NCI-H446 treated with DMSO at 0.1 percent for 48 hours (cell line): Measurements from ENCODE around the gene PSMC5.
"Not testable (repeated sequence)": the region's sequence is repeated elsewhere in the genome, so short reads cannot be mapped to it uniquely, and the experiment has no call there.

Experiments used
- DNase-seq: peaks from one replicate; lab custom pipeline; 2025; lab: John Stamatoyannopoulos, UW

The PSMC5 gene

DNA sequence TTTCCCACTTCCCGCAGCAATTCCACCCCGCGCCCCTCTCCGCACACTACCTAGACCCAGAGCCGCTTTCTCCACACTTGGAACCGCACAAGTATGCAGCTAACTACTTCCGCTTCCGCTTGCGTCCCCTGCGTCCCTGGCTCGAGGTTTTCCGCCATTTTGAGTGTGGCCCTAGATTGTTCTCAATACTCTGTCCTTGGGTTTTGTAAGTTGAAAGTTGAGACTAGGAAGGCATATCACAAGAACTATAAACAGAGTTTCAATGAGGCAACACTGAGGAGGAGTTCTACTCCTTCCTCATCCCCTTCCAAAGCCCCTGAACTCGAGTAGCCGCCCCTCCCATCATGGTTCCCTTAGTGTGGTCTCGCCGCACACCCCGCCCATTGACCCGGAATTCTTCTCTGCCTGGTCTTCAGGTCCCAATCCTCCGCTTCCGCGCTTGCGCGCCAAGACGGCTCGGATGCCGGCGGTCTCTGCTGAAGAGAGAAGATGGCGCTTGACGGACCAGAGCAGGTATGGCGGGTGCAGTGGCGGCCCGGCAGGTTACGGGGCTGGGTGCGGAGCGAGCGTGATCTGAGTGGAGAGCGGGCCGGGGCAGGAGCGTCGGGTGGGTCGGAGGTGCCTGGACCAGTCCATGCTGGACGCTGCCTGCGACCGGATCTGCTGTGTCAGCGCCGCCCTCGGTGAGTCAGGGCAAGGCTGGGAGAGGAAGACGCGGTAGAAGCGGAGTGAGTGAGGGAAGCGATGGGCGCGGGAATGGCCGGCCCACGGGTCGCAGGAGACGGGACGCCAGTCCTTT is at the start of gene PSMC5, which contains the start of gene FTSJ3:
TSS of gene PSMC5 (plus strand) at position 430 of the 799 bp plus-strand sequence. CDS start at position 490, 60 bp downstream.
TSS of gene FTSJ3 (minus strand) at position 662 of the 799 bp plus-strand sequence. CDS start 761 bp downstream, outside the sequence.
- DNase-seq: peak; percentile 81

DNA sequence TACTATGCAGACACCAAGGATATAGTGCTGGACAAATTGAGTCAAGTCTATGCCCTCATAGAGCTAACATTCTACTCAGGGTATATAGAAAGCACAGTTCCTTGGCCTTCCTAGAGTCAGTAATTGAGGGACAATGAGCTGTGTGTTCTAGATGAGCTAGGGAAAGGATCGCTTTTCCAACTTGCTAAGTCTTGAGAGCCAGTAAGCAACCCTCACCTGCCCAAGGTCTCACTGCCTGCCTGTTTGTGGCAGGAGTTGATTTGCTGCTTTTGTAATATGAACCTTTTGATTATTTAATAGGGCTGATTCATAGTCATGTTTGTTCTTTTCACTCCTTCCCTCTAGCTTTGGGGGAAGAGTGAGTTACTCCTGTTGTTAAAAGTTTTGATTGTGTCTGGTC is 46.7 kb upstream of the PSMC5 start:
- DNase-seq: no peak

DNA sequence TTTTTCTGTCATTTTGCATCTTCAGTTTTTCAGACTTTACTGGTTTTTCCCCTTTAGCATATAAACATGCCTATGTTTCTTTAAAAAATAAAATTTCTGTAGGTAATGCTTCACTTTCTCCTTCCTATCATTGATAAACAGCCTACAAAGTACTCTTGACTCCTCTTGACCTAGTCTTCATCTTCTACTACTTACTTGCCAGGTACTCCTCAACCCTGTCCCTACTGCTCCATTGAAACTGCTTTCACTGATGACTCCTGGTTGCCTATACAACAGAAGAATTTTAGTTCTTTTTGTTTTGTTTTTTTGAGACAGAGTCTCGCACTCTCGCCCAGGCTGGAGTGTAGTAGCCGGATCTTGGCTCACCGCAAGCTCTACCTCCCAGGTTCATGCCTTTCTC is 46.3 kb upstream of the PSMC5 start:
- no peak for DNase-seq

DNA sequence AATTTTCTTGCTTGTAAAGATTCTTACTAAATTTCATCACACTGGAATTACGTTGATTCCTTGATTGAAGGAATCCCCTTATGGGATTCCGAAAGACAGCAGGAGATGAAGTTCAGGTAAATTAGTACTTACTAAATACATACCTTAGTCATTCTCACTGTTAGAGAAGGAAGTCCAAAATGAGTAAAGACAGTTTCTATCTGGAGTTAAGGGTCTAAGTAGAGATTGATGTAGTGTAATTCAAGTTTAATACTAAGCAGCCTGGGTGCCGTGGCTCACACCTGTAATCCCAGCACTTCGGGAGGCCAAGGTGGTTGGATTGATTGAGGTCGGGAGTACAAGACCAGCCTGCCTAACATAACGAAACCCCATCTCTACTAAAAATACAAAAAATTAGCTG is 43.7 kb upstream of the PSMC5 start:
- DNase-seq: no peak

DNA sequence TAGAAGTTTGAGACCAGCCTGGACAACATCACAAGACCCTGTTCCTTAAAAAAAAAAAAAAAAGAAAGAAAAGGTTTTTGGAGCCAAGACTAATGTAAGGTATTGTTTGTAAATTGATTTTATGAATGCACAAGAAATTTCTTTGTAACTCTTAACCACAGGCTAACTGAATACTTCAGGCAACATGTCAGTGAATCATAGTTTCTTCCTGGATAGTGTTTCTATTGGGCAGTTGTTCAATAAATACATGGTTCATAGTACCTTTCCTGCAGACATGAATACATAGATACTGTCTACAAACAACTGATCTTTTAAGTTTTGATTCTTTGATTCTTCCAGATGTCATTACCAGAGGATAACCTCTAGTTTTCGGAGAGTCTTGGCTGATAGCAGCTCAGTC is 41.7 kb upstream of the PSMC5 start:
- DNase-seq: no peak

DNA sequence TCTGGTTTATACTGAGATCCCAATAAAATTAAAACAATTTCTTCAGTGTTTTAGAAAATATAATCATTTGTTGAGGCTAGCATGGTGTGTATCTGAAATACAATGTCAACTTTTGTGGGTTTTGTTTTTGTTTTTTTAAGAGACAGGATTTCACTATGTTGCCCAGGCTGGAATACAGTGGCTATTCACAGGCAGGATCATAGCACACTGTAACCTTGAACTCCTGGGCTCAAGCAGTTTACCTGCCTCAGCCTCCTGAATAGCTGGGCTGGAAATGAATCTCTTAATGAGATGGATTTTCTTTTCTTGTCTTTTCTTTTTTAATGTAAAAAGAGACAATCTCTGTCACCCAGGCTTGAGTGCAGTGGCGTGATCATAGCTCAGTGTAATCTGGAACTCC is 41.1 kb upstream of the PSMC5 start:
- no peak for DNase-seq

DNA sequence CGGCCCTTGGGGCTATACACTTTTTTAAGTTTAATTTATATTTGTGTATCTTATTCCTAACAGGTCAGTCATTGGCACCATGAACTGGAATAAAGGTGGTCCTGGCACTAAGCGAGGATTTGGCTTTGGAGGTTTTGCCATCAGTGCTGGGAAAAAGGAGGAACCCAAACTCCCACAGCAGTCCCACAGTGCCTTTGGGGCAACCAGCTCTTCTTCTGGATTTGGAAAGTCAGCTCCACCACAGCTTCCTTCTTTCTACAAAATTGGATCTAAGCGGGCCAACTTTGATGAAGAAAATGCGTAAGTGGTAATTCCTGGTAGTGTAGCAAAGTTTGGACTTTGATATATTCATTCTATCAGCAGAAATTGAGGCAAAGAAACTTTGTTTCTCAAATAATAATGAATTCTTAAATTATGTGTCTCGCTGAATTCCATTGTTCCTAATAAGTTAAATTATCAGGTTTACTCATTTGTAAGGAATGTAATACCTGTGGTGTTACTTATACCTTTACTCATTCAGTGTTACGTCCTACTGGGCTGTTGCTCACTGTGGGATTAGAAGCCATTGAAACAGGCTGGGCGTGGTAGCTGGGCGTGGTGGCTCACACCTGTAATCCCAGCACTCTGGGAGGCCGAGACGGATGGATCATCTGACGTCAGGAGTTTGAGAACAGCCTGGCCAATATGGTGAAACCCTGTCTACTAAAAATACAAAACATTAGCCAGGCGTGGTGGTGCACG is 40.1 kb upstream of the PSMC5 start:
- DNase-seq: no peak

DNA sequence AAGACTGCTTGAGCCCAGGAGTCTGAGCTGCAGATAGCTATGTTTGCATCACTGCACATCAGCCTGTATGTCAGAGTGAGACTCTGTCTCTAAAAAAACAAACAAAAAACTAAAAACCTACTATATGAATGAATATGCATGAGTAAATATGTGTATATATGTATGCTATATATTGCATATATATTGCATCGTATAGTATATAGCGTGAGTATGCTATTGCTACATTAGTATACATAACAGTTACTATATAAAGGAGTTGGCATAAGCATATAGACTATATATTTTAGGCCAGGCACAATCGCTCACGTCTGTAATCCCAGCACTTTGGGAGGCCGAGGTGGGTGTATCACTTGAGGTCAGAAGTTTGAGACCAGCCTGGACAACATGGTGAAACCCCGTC is 37.2 kb upstream of the PSMC5 start:
- DNase-seq: no peak

DNA sequence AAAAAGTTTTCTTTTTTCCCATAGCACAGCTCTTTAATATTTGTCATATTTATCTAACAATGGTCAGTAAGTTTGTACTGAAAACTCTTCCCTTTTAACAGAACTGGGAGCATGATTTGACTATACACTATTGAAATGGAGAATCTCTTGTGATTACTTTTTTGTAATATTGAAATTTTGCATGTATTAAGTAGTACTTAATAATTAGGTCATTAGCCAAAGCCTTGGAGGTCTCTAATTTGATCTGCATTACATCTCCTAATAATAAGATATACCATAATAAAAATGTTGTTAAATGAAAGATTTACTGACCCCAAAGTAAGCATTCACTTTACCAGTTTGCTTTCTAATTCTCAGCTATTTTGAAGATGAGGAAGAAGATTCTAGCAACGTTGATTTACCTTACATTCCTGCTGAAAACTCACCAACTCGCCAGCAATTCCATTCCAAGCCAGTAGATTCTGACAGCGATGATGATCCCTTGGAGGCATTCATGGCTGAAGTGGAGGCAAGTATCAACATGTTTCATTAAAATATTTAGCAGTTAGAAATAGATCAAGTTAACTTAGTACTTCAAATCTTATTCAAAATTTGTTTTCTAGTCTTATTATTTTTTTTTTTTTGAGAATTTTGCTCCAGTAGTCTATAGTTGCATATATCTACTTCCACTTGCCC is 35.0 kb upstream of the PSMC5 start:
- DNase-seq: no peak

DNA sequence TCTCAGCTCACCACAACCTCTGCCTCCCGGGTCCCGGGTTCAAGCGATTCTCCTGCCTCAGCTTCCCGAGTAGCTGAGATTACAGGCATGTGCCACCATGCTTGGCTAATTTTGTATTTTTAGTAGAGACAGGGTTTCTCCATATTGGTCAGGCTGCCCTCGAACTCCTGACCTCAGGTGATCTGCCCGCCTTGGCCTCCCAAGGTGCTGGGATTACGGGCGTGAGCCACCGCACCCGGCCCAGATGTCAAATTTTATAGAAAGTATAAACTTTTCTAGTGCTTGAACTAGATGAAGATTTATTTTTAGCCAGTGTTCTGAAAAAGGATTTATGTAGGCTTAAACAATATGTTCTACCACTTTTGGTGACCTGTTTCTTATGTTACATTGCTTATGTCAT is 30.9 kb upstream of the PSMC5 start:
- DNase-seq: not testable (repeated sequence)

DNA sequence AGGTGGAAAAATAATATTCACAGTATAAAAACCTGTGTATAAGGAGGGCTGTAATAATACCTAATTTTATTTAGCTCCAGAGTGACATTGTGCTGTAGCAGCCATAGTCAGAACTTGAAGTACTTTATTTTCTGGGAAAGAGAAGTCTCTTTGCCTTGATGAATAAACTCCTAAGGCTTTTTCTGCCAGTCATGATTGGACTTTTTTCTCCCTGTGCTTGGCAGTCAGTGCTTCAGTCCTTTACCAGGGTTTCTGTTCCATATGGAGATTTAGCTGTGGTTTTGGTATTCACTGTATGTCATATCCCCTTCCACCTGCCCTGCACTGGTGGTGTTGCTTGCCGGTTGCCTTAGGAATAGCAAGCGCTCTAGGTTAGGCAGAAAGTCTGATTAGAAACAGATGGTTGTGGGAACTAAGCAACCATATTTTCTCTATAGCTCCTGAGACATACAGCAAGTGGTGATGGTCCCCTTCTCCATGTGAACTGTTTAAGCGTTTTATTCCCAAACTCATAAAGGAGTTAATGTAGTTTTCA is 28.6 kb upstream of the PSMC5 start:
- no peak for DNase-seq

DNA sequence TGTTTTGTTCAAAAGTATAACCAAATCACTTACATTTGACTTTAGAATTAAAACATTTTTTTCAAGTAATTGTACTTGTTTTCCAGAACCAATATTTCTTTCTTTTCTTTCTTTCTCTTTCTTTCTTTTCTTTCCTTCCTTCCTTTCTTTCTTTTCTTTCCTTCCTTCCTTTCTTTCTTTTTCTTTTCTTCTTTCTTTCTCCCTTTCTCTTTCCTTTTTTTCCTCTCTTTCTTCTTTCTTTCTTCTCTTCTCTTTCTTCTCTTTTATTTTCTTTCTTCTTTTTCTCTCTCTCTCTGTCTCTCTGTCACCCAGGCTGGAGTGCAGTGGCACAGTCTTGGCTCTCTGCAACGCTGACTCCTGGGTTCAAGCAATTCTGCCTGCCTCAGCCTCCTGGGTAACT is 26.4 kb upstream of the PSMC5 start:
- no peak for DNase-seq

DNA sequence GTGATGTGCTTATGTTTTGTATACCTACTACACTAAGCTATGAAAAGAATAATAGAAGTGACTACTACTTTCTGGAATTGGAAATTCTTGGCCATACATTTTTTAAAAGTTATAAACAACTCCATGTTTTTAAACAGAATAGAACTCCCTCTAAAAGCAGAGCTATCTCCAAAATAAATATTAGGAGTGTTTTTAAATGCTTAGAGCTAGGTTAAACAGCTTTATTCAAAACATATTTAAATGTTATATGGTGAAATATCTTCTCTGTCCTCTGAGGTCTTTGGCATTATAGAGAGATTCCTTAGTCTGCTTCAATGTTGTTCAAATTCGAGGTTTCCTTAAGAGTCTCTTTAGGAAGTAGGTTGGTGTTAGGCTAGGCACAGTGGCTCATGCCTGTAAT is 22.9 kb upstream of the PSMC5 start:
- DNase-seq: no peak

DNA sequence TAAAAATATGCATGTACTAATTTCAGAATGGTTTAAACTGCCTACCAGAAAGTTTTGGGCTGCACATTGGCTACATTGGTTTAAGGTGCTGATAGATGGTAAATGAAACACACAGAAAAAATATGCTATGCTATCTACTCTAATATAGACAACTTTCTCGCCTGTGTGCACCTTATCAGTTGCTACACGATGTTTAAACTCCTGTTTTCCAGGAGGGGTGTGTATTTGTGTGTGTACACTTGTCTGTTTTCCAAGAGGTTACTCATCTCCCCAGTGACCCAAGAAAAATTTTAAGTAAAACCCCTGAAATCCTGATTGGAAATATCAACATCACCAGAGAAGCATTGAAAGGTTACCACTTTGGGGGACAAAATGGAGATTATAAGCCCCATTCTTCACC is 21.6 kb upstream of the PSMC5 start:
- no peak for DNase-seq

DNA sequence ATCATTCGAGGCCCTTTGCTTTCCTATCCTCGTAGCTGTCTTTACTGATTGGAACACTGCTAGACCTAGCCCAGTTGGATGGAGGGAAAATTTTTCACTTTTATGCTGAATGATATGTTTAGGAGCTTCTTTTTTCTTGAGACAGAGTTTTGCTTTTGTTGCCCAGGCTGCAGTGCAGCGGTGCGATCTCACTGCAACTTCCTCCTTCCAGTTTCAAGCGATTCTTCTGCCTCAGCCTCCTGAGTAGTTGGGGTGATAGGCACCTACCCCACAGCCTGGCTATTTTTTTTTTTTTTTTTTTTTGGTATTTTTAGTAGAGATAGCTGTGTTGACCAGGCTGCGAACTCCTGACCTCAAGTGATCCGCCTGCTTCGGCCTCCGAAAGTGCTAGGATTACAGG is 17.3 kb upstream of the PSMC5 start:
- no peak for DNase-seq

DNA sequence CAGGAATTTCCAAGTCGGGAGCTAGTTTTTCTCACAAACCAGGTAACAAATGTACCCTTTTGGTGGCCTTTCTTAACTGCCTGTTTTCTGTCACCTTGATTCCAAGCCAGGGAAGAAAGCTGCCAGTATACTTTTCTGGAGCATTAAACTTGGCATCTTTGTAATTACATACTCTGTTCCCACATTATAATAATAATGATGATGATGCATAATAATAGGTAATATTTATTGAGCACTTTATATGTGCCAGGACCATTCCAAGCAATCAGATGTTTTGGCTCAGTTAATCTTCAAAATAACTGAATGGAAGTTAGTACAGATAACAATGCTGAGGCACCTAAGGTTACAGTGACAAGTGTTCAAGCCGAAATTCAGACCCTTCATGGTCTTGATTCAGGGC is 11.1 kb upstream of the PSMC5 start:
- no peak for DNase-seq

DNA sequence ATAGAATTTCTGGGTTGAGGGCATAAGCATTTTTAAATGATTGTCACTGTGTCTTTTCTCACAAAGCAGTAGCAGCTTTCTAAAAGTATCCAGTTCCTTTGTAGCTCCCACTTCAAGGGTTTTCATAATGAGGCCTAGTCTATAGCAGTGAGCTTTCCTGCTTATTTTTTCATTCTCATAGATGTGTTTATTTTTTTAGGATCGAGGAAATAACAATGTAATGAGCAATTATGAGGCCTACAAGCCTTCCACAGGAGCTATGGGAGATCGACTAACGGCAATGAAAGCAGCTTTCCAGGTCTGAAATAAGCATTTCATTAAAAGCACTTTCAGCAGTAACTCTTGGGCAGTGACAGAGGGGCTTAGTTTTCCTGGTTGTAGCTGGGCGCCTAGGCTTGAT is 10.6 kb upstream of the PSMC5 start:
- DNase-seq: no peak

DNA sequence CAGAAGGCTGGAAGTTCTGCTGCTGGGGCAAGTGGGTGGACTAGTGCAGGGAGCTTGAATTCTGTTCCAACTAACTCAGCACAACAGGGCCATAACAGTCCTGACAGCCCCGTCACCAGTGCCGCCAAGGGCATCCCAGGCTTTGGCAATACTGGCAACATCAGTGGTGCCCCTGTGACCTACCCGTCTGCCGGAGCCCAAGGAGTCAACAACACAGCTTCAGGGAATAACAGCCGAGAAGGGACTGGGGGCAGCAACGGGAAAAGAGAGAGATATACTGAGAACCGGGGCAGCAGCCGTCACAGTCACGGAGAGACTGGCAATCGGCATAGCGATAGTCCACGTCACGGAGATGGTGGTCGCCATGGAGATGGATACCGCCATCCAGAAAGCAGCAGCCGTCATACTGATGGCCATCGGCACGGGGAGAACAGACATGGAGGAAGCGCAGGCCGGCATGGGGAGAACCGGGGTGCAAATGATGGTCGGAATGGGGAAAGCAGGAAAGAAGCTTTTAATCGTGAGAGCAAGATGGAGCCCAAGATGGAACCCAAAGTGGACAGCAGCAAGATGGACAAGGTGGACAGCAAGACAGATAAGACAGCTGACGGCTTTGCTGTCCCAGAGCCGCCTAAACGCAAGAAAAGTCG is 9.4 kb upstream of the PSMC5 start:
- no peak for DNase-seq

DNA sequence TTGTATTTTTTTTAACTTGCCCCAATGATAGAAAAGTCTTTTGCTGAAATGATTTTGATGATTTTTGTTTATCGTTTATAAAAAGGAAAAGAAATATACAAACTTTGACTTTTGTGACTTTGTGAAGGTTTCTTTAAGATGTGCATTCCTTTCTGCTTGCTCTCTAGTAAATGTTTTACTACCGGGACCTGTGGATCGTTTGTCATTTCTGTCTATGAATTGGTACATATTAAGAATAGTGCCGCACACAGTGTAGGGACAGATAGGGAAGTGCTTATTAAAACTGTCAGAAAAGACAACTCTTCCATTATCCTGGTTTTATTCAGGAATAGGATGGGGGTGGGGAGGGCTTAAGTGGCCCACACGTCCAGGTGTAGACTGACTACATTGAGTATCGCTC is 8.1 kb upstream of the PSMC5 start:
- no peak for DNase-seq

DNA sequence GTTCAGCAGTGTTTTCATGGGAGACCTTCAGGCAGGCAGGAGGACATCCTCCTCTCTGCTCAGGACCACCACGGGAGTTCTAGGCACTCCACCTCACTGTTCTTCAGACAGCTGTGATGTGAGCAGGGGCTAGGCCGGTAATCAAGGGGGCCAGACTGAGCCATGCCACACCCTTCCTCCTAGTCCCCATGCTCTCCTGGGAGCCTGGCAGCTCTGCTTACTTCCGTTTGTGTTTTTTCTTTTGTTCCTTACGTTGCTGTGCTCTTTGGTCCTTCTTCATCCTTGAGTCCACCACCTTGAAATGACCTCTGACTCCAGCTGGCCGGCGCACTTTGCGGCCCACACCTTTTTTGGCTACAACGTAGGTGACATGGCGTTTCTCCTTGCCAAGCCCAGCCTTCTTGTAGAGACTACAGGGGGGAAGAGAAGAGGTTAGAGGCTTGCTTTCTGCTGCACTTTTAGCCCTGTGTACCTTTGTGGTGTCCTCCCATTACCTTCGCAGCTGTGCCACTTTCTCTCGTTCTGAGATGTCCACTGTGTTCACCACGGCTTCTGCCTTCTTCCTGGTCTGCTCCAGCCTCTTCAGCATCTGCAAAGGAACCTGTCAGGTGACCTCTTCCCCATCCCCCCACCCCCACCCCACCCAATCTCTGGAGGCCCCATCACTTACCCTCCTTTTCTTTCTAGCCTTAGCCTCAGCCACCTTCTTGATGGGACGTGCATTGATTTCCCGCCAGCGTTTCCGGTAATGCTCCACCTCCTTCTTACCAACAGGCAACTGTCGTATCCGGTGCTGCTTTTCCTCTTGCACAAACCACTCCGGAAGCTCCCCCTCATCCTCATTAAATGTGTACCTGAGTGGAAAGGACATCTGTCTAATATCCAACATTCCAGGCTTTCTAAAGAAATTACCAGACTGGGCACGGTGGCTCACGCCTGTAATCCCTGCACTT is 7.4 kb upstream of the PSMC5 start:
- no peak for DNase-seq
